GM21360 (cell line): ENCODE results near the gene XPR1.

Experiments used
- ATAC-seq: cut with Tn5 transposase; IDR thresholded peaks from one replicate; pipeline ENCODE4 v1.9.1; 2021; ENCODE audit warnings: mild to moderate bottlenecking, moderate library complexity; ENCODE audit not compliant: unreplicated experiment

XPR1 gene

DNA sequence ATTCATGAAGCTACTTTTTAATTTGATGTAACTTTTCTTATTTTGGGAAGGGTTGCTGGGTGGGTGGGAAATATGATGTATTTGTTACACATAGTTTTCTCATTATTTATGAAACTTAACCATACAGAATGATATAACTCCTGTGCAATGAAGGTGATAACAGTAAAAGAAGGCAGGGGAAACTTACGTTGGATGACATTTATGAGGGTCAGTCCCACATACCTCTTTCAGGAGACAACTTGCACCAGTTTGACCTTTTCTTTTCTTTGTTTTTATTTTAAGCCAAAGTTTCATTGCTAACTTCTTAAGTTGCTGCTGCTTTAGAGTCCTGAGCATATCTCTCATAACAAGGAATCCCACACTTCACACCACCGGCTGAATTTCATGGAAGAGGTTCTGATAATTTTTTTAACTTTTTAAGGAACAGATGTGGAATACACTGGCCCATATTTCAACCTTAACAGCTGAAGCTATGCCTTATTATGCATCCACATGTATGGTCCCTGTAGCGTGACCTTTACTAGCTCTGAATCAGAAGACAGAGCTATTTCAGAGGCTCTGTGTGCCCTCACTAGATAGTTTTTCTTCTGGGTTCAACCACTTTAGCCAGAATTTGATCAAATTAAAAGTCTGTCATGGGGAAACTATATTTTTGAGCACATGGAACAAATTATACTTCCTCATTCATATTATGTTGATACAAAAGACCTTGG lies 252.9 kb downstream of the XPR1 start:
- no peak for ATAC-seq

DNA sequence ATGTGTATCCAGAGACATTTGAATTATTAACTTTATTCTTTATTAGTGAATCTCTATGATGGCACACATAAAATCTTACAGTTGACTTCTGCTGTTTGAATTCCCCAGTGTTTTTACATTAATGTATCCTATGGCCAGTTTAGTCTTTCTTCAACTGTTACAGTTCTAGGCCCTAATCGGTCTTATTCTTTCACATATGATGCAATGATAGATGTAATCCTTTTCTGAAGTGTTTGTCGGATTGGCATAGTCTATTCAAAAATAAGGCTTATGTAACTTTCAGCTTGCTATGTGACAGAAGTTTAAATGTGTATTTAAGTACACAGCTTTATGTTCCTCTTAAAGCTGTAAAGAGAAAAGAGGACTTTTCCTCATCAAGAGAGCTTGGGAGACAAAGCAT lies 254.5 kb downstream of the XPR1 start:
- no peak for ATAC-seq

DNA sequence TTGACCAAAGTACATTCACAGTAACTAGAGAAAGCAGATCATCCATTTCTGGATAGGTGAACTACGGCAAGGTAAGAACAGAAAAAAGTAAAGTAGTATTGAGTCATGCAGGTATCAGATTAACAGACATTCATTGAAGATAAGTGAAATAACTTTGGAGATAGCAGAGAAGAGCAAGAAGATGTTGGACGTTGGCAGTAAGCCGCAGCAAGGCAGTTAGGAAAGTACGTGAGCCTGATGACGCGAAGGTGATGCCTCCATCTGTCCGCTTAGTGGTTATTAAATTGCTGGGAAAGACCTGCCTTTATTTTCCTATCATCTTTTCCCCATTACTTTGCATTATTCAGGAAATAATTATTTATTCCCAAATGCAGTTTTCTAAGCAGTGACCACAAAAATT lies 256.0 kb downstream of the XPR1 start:
- ATAC-seq = no peak

DNA sequence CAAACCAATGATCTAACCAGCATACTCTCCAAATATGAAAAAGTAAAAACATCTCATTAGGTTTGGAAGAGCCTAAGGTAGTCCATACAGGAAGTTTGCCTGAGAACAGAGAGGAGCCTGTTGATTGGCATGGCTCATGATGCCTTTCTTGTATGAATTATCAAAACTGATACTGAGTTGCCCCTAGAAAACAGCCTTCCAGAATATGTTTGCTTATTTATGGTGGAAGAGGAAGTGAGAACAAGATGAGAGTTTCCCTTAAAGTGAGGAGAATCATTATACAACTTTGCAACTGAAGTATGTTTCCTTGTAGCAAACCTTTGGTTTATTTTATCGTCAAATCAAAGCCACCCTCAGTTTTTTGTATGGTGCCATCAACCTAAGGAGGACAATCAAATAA lies 257.0 kb downstream of the XPR1 start:
- ATAC-seq = peak; percentile 52

DNA sequence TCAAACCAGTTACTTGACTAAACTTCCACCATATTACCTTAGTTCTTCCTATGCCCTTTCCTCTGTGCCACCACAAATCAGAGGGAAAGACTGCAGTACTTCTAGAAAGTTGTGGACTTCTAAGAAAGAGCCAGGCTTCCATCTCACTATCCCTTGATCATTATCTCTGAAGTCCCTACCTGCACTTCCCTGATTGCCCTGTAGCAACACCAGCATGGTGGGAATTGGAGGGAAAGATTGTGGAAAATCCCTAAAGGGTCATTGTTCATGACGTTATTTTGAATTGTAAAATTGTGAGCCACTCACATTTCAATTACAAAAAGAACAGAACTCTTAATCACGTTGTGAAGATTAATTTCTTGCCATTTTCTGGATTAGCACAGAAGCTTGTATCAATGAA lies 257.5 kb downstream of the XPR1 start:
- peak; percentile 9 for ATAC-seq

DNA sequence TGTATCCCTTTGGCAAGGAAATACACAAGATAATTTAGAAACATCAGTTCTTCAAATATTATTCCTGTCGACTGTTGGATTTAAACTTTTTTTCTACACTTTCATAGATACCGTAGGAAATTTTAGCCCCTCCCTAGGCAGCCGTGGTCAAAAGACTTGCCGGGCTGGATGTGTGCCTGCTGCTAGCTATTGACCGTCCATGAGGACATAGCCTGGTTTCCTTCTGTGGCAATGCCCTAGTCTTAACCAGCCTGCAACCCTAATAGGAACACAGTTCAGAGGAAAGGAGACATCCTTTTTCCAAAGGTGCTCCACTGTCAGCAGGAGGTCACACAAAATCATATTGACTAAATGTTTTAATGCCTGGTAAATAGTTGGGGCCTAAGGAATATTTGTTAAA lies 260.4 kb downstream of the XPR1 start:
- ATAC-seq = no peak

DNA sequence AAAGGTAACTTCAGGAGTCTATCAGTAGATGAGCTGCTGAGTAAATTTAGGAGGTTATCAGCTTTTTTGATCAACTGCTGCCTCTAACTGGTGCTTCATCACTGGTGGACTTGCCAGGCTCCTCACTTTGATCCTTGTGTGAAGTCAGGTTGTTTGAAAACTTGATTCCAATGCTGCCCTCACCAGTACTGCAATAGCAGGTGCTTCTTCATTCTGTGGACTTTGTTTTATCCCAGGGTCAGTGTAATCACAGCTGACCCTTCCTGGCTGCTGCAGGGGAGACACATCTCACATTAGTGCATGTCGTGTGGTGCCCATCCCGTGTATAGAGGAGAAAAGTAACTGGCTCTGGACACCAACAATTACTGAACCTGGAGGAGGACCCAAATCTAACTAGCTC lies 260.9 kb downstream of the XPR1 start:
- ATAC-seq = no peak

DNA sequence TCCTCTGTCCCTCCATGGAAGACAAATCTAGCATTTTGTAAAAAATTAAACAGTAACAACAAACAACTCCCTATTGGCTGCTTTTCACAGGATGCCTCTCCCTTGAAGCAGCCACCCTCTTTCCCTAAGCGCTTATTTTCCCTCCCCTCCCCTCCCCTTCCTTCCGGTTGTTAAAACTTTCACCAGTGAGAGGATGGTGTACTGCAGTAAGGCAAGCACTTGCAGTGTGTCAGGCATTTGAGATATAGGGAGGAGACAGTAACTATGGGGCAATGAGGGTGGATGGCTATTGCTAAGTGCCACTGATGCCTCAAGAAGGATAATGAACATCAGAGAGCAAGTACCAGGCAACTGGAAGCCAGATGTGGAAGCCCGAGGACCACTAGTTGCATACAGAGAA lies 261.8 kb downstream of the XPR1 start:
- no peak for ATAC-seq

DNA sequence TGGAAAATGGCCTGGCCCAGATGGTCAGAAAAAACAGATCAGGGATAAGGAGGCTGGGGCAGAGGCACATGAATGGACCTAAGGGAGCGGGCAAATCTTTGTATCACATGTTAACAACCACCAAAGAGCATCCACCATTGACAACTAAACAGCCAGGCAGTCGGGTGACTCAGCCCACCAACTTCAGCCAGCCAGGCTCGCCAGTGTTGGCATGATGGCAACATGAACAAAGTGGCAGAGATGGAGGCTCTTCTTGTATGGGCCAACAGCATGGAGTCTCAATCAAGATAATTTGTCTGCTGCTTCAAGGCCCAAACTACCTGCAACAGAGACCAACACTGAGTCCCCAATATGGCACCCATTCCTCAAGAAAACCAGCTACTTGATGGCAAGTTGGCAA lies 264.3 kb downstream of the XPR1 start:
- ATAC-seq = no peak

DNA sequence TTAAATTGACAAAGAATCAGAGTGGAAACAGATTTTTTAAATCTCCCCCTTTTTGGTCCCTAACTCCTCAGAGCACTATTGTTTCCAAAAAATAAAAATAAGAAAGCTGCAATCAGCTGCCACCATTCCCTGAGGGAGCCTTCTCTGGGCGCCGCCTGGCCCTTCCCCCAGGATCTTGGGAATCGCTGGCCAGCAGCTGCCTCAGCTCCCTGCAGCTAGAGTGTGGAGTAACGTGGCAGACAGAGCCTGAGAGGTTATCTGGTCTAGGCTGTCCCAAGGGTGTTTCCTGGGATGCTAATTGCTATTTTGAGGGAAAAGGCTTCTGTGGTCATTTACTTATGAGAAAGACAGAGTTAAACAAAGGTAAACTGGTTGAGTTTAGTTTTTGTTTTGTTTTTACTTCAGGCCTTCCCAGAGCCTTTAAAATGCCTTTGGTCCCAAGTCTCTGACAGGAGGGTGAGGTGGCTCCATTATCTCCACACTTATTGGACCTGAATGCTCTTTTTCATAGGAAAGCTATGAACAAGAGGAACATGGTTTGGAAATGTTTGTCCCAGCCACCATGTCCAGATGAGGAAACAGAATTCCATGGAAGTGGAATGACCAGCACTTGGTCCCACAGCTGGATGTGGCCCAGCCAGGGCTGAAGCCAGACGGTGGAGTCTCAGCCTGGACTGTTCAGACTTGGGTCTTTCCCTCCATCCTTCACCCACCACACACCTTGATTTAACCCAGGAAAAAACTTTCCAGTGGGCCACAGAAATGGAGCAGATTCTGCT lies 266.8 kb downstream of the XPR1 start:
- ATAC-seq = no peak

DNA sequence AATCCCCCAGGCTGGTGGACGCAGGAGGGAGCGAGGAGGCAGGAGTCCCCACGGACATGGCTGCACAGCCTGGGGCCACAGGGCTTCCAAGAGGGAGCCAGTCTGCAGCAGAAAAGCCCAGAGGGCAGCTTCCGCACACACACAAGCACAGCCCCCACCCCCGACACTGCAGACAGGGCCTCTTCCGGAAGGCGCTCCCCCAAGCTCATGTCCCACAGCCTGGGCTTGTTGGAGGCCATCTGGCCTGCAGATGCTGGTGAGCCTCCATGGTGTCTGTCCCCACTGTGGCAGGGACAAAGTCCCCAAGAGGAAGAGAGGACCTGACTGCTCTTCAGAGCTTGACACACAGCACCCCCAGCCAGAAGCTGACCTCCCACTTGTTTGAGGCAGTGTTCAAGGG lies 267.4 kb downstream of the XPR1 start:
- no peak for ATAC-seq

DNA sequence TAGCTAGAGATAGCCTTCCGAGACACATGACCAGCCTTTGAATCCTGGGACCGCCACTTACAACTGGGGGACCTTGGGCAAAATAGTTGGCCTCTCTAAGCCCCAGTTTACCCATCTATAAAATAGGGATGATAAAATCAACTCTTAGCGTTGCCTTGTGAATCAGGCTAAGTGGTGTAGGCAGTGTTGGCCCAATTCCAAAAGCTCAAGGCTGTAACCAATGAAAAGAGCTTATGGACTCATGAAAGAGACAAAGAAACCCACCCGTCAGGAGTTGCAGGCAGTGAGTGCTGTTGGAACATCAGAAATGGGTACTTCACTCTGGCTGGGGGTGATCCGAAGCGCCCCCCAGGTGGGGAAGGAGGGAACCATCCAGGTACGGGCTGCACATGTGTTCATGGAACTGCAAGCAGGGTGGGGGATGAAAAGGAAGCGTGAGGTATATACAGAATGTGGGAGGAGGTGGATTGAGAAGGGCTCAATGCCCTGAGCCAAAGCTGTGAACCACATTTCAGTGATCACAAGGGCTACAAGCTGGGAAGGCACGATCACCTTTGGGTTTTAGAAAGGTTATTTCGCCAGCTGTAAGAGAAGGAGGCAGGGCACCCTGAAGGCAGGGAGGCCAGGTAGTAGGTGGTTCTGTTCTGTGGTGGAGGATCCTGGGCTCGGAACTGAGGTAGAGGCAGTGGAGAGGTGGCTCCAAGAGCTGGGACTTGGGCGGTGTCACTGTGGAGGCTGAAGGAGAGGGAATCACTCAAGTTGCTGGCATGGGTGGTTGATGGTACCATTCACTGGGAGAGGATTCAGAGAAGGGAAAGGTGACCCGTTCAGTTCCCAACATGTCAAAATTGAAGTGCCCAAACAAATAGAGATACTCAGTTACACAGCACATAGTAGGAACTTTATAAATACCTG lies 269.5 kb downstream of the XPR1 start:
- no peak for ATAC-seq

DNA sequence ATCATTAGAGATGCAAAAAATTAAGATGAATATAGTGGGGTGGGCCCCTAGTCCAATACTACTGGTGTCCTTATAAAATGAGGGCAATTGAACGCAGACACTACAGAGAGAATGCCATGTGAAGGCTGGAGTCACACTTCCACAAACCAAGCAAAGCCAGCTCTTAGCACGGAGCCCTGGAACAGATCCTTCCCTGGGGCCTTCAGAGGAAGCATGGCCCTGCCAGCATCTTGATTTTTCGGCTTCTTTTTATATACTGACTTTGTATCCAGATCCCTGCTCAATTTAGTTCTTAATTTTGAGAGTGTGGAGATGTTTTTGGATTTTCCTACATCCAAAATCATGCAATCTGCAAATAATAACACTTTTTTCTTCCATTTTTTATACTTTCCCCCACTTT lies 270.7 kb downstream of the XPR1 start:
- no peak for ATAC-seq

DNA sequence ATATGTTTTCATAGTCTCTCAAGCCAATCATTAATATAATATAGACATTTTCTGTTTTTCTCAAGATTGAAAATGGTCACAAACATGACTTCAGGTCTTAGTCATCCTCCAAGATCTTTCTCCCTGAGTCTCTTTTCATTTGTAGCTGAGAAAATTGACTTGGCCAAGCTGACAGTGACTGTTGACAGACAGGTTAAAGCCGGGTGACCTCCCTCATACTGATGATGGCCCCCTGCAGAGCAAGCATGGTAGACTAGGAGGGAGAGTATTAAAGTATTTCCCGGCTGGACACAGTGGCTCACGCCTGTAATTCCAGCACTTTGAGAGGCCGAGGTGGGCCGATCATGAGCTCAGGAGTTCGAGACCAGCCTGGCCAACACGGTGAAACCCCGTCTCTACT lies 274.1 kb downstream of the XPR1 start:
- ATAC-seq = no peak

DNA sequence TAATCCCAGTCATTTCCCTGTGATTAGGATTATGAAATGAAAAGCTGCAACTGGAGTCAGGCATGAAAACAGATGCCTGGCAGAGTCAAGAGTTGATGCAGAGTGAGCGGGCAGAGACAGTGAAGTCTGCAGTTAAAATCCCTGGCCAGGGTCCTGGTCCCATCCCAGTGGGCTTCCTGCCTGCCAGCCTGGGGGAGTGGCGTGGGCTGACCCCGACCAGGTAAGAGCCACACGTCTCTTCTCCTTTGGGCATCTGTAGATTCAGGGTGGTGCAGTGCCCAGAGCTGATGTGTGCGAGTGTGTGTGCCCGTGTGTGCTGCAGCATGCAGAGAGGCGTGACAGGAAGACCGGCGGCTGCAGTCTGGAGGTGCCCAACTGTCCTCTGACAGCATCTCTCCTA lies 274.7 kb downstream of the XPR1 start:
- ATAC-seq = no peak

DNA sequence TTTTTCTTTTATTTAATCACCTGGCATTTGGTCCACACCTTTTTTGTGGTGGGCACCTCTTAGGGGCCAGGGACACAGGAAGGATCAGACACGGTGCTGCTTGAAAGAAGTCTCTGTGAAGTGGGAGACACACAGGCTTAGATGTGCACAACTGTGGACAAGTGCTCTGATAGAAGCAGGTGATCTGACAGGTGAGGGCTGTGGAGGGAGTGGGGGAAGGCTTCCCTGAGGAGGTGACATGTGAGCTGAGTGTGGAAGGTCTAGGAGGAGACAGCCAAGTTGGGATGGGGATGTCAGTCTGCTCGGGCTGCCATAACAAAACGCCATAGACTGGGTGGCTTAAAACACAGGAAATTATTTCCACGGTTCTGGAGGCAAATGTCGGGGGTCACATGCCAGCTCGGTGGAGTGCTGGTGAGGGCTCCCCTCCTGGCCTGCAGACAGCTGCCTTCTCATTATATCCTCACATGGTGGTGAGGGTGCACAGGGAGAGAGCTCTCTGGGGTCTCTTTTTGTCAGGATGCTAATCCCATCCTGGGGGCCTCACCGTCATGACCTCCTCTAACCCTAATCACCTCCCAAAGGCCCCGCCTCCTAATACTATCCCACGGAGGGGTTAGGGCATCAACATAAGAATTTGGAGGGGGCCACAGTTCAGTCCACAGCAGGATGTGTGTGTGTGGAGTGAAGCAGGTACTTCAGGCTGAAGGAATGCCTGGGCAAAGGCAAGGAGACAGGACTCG lies 275.7 kb downstream of the XPR1 start:
- no peak for ATAC-seq

DNA sequence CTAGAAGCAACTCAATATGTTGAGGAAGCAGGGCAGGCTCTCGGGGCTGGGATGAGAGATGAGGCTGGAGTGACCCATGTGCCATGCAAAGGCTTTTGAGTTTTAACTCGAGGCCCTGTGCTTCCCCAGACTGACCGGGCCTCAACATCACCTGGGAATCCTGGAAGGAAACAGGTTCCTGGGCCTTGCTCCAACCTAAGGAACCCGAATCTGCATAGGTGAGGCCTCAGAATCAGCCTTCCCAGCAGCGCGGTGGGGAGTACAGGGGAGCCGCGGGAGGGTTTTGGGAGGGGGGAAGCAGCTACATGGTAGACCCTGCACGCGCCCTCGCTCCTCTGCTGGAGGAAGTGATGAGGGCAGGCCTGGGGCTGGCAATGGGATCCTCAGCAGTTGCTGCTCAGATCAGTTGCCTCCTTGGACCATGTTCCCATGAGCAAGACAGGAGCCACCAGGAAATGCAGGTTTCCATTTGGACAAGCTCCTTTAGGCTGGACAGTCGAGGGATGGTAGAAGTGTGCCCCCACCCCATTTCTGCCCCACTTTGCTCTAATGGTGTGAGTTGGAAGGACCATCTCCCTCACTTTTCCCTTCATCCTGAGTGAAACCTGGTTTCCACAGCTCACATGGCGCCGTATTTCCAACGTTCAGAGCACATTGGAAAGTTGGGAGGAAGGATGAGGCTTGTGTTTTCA lies 276.4 kb downstream of the XPR1 start:
- no peak for ATAC-seq

DNA sequence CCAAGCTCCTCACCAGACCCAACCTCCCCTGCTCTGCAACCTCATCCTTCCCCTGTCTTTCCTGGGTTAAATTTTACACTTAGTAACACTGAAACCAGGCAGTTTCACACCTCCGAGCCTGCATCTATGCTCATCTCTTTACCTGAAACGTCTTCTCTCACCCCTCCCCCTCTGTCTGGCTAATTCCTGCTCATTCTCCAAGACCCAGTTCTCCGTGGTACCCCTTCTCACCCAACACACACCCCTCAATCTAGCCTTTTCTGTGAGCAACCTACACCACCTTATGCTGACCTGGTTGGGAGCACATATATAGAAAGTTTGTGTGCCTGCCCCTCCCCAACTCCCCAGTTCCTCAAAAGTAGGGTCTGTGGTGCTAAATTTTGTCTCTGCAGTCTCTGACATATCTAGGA lies 277.2 kb downstream of the XPR1 start:
- no peak for ATAC-seq

DNA sequence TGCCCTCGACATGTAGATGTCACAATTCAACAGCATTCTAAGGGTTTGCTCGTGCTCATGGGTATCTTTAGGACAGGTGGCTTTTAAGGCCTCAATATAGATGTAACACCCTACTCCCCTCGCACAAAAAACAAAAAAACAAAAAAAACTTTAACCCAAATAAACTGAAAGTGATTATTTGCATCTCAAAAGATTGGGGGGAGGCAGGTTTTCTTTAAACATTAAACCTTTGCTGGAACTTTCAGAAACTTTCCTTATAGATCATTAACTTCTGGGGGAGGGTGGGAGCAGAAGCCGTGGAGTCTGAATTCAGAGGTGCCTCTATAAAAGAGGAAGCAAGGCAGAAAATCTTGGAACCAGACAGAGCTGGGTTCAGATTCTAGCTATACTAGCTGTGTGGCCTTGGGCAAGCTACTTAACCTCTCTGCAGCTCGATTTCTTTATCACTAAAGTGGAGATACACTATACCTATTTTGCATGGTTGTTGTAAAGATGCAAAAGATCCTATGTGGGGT lies 277.7 kb downstream of the XPR1 start:
- ATAC-seq = no peak

DNA sequence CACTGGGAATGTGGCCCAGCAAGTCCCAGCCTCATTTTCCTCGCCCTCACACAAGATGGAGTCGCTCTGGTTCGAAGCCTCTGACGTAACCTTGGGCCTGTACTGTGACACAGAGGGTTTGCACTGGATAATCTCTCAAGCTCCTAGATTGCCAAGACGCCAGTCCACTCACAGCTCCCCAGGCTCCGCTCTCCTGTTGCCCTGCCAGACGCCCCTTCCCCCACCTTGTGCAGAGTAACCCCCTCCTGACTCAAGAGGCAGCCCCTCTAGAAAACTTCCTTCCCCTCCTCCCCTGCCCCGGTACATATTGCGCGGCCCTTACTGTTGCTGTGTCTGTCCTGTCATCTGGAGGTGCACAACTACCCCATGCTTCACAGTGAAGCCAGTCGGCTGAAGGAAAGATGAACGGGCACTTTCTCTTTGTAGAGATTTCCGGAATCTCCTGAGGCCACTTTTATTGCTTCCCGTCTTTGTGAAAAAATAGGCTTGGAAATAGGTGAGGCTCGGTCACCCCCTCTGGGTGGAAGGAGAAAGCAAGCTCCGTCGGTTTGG lies 279.9 kb downstream of the XPR1 start:
- ATAC-seq = no peak
